Measurements from ENCODE around the gene FILIP1L. TPM values are rescaled to one million over a fixed set of nuclear protein-coding genes. Genes with fewer than 3 reads are reported as not detected.

FILIP1L gene
- total and polyA plus RNA-seq, 7 donors, result 9.2 to 274 (median 78.5) TPM

- H3K9me3 ChIP-seq, result no peaks in the 10 kb centered on the region
- H3K27me3 ChIP-seq (ENCODE audit: insufficient read depth in 3 of 3, low read length in 2 of 3), result no peaks in the 10 kb centered on the region
- intact Hi-C loops (cut with DNase I), result loop anchor here (5.0 to 10.0 kb wide), 2 partner anchors 132 to 135 kb away; no protein-coding TSS in a partner anchor
- no peak for DNase-seq
- no peak overlapping the region for H3K4me3 ChIP-seq
- TF ChIP-seq, protein P1, sequence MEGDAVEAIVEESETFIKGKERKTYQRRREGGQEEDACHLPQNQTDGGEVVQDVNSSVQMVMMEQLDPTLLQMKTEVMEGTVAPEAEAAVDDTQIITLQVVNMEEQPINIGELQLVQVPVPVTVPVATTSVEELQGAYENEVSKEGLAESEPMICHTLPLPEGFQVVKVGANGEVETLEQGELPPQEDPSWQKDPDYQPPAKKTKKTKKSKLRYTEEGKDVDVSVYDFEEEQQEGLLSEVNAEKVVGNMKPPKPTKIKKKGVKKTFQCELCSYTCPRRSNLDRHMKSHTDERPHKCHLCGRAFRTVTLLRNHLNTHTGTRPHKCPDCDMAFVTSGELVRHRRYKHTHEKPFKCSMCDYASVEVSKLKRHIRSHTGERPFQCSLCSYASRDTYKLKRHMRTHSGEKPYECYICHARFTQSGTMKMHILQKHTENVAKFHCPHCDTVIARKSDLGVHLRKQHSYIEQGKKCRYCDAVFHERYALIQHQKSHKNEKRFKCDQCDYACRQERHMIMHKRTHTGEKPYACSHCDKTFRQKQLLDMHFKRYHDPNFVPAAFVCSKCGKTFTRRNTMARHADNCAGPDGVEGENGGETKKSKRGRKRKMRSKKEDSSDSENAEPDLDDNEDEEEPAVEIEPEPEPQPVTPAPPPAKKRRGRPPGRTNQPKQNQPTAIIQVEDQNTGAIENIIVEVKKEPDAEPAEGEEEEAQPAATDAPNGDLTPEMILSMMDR (IDR thresholded peaks at IDR 0.05), result no peak
- 65 to 76% (median 71%) methylated on average over 5 of the region's 5 CpGs for WGBS, 3 donors
- peak overlapping the region; percentile 38 for H3K27ac ChIP-seq
- H3K4me1 ChIP-seq, result peaks cover 54% of the 10 kb centered on the region
- no peaks in the 10 kb centered on the region for H3K36me3 ChIP-seq (ENCODE audit: insufficient read depth in 1 of 2, low read depth in 1 of 2)
- peak in 1 of 4 donors; percentile 31 for ATAC-seq
These were observed 104.8 kb downstream of the FILIP1L start for GRCh38 chr3:100009276-100010086.

- no peaks in the 10 kb centered on the region for H3K9me3 ChIP-seq
- intact Hi-C loops (cut with DNase I), result loop anchor here (5.0 to 10.0 kb wide), 2 partner anchors 131 to 133 kb away; no protein-coding TSS in a partner anchor
- H3K4me3 ChIP-seq, result no peak overlapping the region
- no peaks in the 10 kb centered on the region for H3K27me3 ChIP-seq (ENCODE audit: insufficient read depth in 3 of 3, low read length in 2 of 3)
- peaks cover 54% of the 10 kb centered on the region for H3K4me1 ChIP-seq
- DNase-seq (no peak), ATAC-seq (no peak)
- H3K36me3 ChIP-seq (ENCODE audit: insufficient read depth in 1 of 2, low read depth in 1 of 2), result no peaks in the 10 kb centered on the region
- peak overlapping the region; percentile 38 for H3K27ac ChIP-seq
- TF ChIP-seq, protein P1 (IDR thresholded peaks at IDR 0.05), result no peak
These were observed 106.1 kb downstream of the FILIP1L start for GRCh38 chr3:100008081-100008698.

DNA sequence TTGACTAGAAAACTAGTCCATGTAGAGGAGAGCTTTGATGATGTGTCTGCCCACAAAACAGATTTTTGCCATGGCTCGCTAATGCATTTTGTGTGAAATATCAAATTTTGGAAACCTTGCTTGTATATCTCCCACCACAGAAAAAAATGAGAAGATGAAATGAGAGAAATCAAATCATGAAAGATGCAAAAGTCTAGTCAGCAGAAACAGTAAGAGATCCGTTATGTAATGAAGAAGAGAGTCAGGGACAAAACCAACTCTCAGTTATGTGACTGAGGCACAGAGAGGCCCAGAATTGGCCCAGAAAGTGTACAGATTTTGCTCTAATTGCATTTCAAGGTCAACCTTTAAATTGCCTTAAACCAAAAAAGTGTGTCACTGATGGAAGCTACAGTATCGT lies 107.0 kb downstream of the FILIP1L start:
- TF ChIP-seq, protein P1 (IDR thresholded peaks at IDR 0.05), result no peak
- 66 to 83% (median 66%) methylated on average over 3 of the region's 3 CpGs for WGBS, 3 donors
- Histone ChIP-seq H3K27me3 (ENCODE audit: insufficient read depth in 3 of 3, low read length in 2 of 3) (no peaks in the 10 kb centered on the region), H3K4me3 (no peak overlapping the region), H3K9me3 (no peaks in the 10 kb centered on the region), H3K36me3 (ENCODE audit: insufficient read depth in 1 of 2, low read depth in 1 of 2) (peaks cover 0 to 4% of the 10 kb centered on the region in 2 donors), H3K4me1 (peaks cover 54% of the 10 kb centered on the region), H3K27ac (peak overlapping the region; percentile 38)
- DNase-seq, result no peak
- intact Hi-C loops (cut with DNase I), result loop anchor here (5.0 to 10.0 kb wide), 2 partner anchors 130 to 133 kb away; no protein-coding TSS in a partner anchor
- no peak for ATAC-seq

- Histone ChIP-seq H3K4me3 (no peak overlapping the region), H3K9me3 (no peaks in the 10 kb centered on the region), H3K27ac (peak overlapping the region; percentile 38), H3K27me3 (ENCODE audit: insufficient read depth in 3 of 3, low read length in 2 of 3) (no peaks in the 10 kb centered on the region), H3K4me1 (peaks cover 54% of the 10 kb centered on the region), H3K36me3 (ENCODE audit: insufficient read depth in 1 of 2, low read depth in 1 of 2) (peaks cover 0 to 4% of the 10 kb centered on the region in 2 donors)
- DNase-seq (no peak), ATAC-seq (no peak)
- WGBS, 3 donors, result 49 to 55% (median 53%) methylated on average over 2 of the region's 2 CpGs
- TF ChIP-seq, protein P1 (IDR thresholded peaks at IDR 0.05), result no peak
- intact Hi-C loops (cut with DNase I), result loop anchor here (5.0 to 10.0 kb wide), 2 partner anchors 129 to 132 kb away; no protein-coding TSS in a partner anchor
These were observed 107.6 kb downstream of the FILIP1L start for GRCh38 chr3:100006570-100007271.
